ENCODE measurements around the gene PLCD3.

- TF ChIP-seq ETV6 (CRISPR knock-in tag; IDR thresholded peaks at IDR 0.05) (no peak), CTCF (IDR thresholded peaks at IDR 0.05) (no peak)
- TF ChIP-seq, protein P1, sequence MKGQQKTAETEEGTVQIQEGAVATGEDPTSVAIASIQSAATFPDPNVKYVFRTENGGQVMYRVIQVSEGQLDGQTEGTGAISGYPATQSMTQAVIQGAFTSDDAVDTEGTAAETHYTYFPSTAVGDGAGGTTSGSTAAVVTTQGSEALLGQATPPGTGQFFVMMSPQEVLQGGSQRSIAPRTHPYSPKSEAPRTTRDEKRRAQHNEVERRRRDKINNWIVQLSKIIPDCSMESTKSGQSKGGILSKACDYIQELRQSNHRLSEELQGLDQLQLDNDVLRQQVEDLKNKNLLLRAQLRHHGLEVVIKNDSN (CRISPR knock-in tag; IDR thresholded peaks at IDR 0.05): no peak
Observed at GRCh38 chr17:45129426-45129939, 2.8 kb downstream of the PLCD3 start.

Data from WTC11 (cell line).